SK-N-SH (cell line): ENCODE measurements around the gene CDIP1. TPM values are rescaled to one million over a fixed set of nuclear protein-coding genes. Genes with fewer than 3 reads are reported as not detected.

Experiments used
- CTCF ChIA-PET: fragments of 300-600, 350-600 bp; formaldehyde crosslinking; extraction: SDS; loops from one replicate; lab custom pipeline; 2021; lab: Yijun Ruan, JAX
- POLR2A ChIA-PET: fragments of 350-600 bp; sonication (Branson Sonifier 250); formaldehyde crosslinking; extraction: SDS; loops from one replicate; lab custom pipeline; 2020; ENCODE audit warnings: antibody characterized with exemption, inconsistent platforms; lab: Yijun Ruan, JAX
- DNase-seq: peaks from one replicate; pipeline ENCODE4 v3.0.0; 2012
- H2AFZ ChIP-seq: fragments of 200-600 bp; sonication (generic); 2 replicates; pipeline ENCODE4 v1.8.1; 2016; ENCODE audit warnings: antibody characterized with exemption, mild to moderate bottlenecking, low read depth
- H3F3A ChIP-seq: fragments of 200-600 bp; sonication (generic); replicated peaks from 2 replicates; pipeline ENCODE3; 2016; ENCODE audit warnings: antibody characterized with exemption, mild to moderate bottlenecking; ENCODE audit not compliant: insufficient read depth
- H3K27ac ChIP-seq, 2 experiments: fragments of 200-500 bp in 1 of 2; fragments of 200-600 bp in 1 of 2; sonication (Bioruptor generic) in 1 of 2; sonication (generic), shearing (Covaris generic) in 1 of 2; 2 replicates each; pipeline versions ENCODE4 v1.5.1 to v1.6.1; 2014 to 2016; ENCODE audit warnings: low read depth in 2 of 2, inconsistent platforms in 1 of 2, low read length in 1 of 2, mild to moderate bottlenecking in 1 of 2, mixed read lengths in 1 of 2
- H3K27me3 ChIP-seq: fragments of 200-600 bp; sonication (generic), shearing (Covaris generic); 2 replicates; pipeline ENCODE4 v1.6.1; 2016; ENCODE audit warnings: mixed run types; ENCODE audit not compliant: insufficient read depth
- H3K36me3 ChIP-seq, 2 experiments: fragments of 200-500 bp in 1 of 2; fragments of 200-600 bp in 1 of 2; sonication (Bioruptor generic) in 1 of 2; sonication (generic) in 1 of 2; replicated peaks in 1 of 2; 2 replicates each; pipeline versions ENCODE3 to v1.5.1; 2014 to 2016; ENCODE audit warnings: low read length in 1 of 2, mild to moderate bottlenecking in 1 of 2; ENCODE audit not compliant: insufficient read depth in 2 of 2, control insufficient read depth in 1 of 2
- H3K4me1 ChIP-seq, 2 experiments: fragments of 200-500 bp in 1 of 2; fragments of 200-600 bp in 1 of 2; sonication (Bioruptor generic) in 1 of 2; sonication (generic), shearing (Covaris generic) in 1 of 2; 2 replicates each; pipeline versions ENCODE4 v1.5.1 to v1.6.1; 2014 to 2016; ENCODE audit warnings: low read depth in 1 of 2, low read length in 1 of 2, mixed run types in 1 of 2; ENCODE audit not compliant: insufficient read depth in 2 of 2, control insufficient read depth in 1 of 2
- H3K4me2 ChIP-seq: fragments of 200-600 bp; sonication (generic), shearing (Covaris generic); 2 replicates; pipeline ENCODE4 v1.6.1; 2017; ENCODE audit warnings: mixed run types
- H3K4me3 ChIP-seq, 2 experiments: fragments of 200-500 bp in 1 of 2; fragments of 200-600 bp in 1 of 2; sonication (Bioruptor generic) in 1 of 2; sonication (generic), shearing (Covaris generic) in 1 of 2; 2 replicates each; pipeline versions ENCODE4 v1.5.1 to v1.8.1; 2014 to 2016; ENCODE audit warnings: low read depth in 2 of 2, inconsistent platforms in 1 of 2, low read length in 1 of 2, mild to moderate bottlenecking in 1 of 2, mixed read lengths in 1 of 2, moderate library complexity in 1 of 2
- H3K79me2 ChIP-seq: fragments of 200-600 bp; sonication (generic); 2 replicates; pipeline ENCODE4 v1.8.1; 2017; ENCODE audit warnings: mild to moderate bottlenecking; ENCODE audit not compliant: insufficient read depth
- H3K9ac ChIP-seq: fragments of 200-600 bp; sonication (generic); 2 replicates; pipeline ENCODE4 v1.6.1; 2017; ENCODE audit warnings: mixed run types
- H3K9me2 ChIP-seq: fragments of 200-600 bp; sonication (generic); 2 replicates; pipeline ENCODE4 v1.6.1; 2017; ENCODE audit warnings: mixed run types
- H3K9me3 ChIP-seq: fragments of 200-600 bp; sonication (generic); 2 replicates; pipeline ENCODE4 v1.6.1; 2017; ENCODE audit warnings: mixed run types, mild to moderate bottlenecking, moderate library complexity
- H4K20me1 ChIP-seq: fragments of 200-600 bp; sonication (generic); 2 replicates; pipeline ENCODE4 v1.6.1; 2017; ENCODE audit warnings: mild to moderate bottlenecking, mixed run types; ENCODE audit not compliant: insufficient read depth
- CTCF ChIP-seq: fragments of 200-600 bp; sonication (generic); IDR thresholded peaks from 2 replicates; pipeline ENCODE4 v1.6.1; 2017; ENCODE audit warnings: antibody characterized with exemption, mild to moderate bottlenecking, moderate library complexity
- EP300 ChIP-seq, 2 experiments: IDR thresholded peaks; 2 replicates each; pipeline versions ENCODE4 v1.4.0 to v1.6.1; 2012; ENCODE audit warnings: borderline replicate concordance in 1 of 2, low read depth in 1 of 2, low read length in 1 of 2
- FOSL2 ChIP-seq: IDR thresholded peaks from 2 replicates; pipeline ENCODE4 v1.4.0; 2012; ENCODE audit warnings: low read depth, mild to moderate bottlenecking, moderate library complexity, borderline replicate concordance
- FOXM1 ChIP-seq: IDR thresholded peaks from 2 replicates; pipeline ENCODE4 v1.4.0; 2012; ENCODE audit warnings: low read depth, mild to moderate bottlenecking
- MXI1 ChIP-seq: IDR thresholded peaks from 2 replicates; pipeline ENCODE4 v1.6.1; 2012; ENCODE audit warnings: mild to moderate bottlenecking, low read depth, low read length, improper control_type of control experiment
- NFIC ChIP-seq: IDR thresholded peaks from 2 replicates; pipeline ENCODE4 v1.4.0; 2012; ENCODE audit warnings: borderline replicate concordance
- RFX5 ChIP-seq: IDR thresholded peaks from 2 replicates; pipeline ENCODE4 v1.6.1; 2012; ENCODE audit warnings: mild to moderate bottlenecking, improper control_type of control experiment, low read length
- TCF12 ChIP-seq: IDR thresholded peaks from 2 replicates; pipeline ENCODE4 v1.4.0; 2012
- YY1 ChIP-seq: IDR thresholded peaks from 2 replicates; pipeline ENCODE4 v1.4.0; 2012; ENCODE audit warnings: low read depth, mild to moderate bottlenecking
- WGBS: methylation state at CpG from one replicate; pipeline ENCODE4 v1.1.6; 2017; ENCODE audit warnings: low lambda C conversion rate; 5-methylcytosine and 5-hydroxymethylcytosine counted together
- polyA plus RNA-seq, 3 experiments: library from polyadenylated mRNA; depleted of rRNA; stranded (reverse); fragments of >200 nt; gene quantifications; 2 replicates each; pipeline ENCODE4 v1.2.3, GENCODE V29; 2012

The CDIP1 gene
- polyA plus RNA-seq, 1 of the 3 experiments (the other 2 are of a cell fraction): 30.2 TPM

DNA sequence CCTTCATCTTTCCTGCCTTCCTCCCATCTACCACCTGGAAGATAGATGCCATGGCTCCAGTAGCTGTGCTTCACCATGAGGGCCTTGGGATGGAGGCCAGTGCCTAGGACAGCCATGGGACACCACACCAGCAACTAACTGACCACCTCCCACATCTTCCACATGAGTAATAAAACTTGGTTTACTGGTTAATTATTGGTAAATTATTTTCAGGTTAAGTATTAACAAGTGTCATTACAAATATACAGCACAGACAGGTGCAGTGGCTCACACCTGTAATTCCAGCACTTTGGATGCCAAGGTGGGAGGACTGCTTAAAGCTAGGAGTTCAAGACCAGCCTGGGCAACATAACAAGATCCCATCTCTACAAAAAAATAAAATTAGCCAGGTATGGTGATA is 14.0 kb downstream of the CDIP1 start:
- H3K9me2 ChIP-seq: no peaks in the 10 kb centered on the region
- no peak overlapping the region for H3K27ac ChIP-seq
- CTCF ChIA-PET: interaction anchor here (0.8 to 3.6 kb wide), 4 partner anchors 11 to 18 kb away, joined by 3 to 26 read pairs (median 6); no protein-coding TSS in a partner anchor
- peaks cover 0 to 20% of the 10 kb centered on the region in 2 experiments; a peak in 1 of 4 replicates for H3K4me1 ChIP-seq
- POLR2A ChIA-PET: no interaction called here
- H3K9me3 ChIP-seq: no peaks in the 10 kb centered on the region
- H3K4me2 ChIP-seq: no peak overlapping the region
- H3K27me3 ChIP-seq: no peaks in the 10 kb centered on the region
- H3K79me2 ChIP-seq: peaks cover 16% of the 10 kb centered on the region; the same call in 1 of the 2 replicates
- H3K9ac ChIP-seq: no peak overlapping the region
- no peak overlapping the region for H3K4me3 ChIP-seq
- peaks cover under 1% of the 10 kb centered on the region for H3F3A ChIP-seq
- H4K20me1 ChIP-seq: no peaks in the 10 kb centered on the region
- TF ChIP-seq RFX5: no peak
- no peak for TF ChIP-seq YY1
- no peak for TF ChIP-seq TCF12
- TF ChIP-seq, all 33 proteins: peak for 0
- H2AFZ ChIP-seq: no peak overlapping the region
- no peak for DNase-seq
- no peaks in the 10 kb centered on the region for H3K36me3 ChIP-seq

DNA sequence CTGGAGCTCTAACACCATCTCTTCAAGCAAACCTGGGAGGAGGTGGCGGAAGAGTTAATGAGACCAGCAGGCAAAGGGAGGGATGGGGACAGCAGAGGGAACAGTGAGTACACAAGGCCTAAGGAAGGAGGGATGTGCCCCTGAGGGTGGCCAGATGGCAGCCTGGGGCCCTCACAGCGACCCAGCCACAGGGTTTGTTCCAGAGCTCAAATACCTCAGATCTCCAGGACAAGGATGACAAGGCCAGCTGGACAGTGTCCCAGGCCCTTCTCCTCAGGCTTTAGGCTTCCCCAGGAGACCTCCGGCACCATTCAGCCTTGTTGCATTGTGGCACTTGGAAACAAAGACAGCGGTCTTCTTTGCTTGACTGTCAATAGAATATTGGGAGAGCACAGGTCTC is 14.9 kb downstream of the CDIP1 start:
- no peaks in the 10 kb centered on the region for H3K9me2 ChIP-seq
- no peak overlapping the region for H3K9ac ChIP-seq
- no peaks in the 10 kb centered on the region for H4K20me1 ChIP-seq
- H3K4me2 ChIP-seq: no peak overlapping the region
- no peaks in the 10 kb centered on the region for H3K9me3 ChIP-seq
- 100% methylated on average over 2 of the region's 4 CpGs for WGBS
- H3K4me1 ChIP-seq: peaks cover 0 to 20% of the 10 kb centered on the region in 2 experiments; a peak in 1 of 4 replicates
- no peak overlapping the region; a peak in 1 of 4 replicates for H3K27ac ChIP-seq
- no peaks in the 10 kb centered on the region for H3F3A ChIP-seq
- no peak overlapping the region for H2AFZ ChIP-seq
- no peaks in the 10 kb centered on the region for H3K36me3 ChIP-seq
- ChIA-PET CTCF (interaction anchor here (1.5 to 3.7 kb wide), 4 partner anchors 12 to 432 kb away, joined by 4 to 26 read pairs (median 12); no protein-coding TSS in a partner anchor), POLR2A (interaction anchor here (1.5 kb wide), 1 partner anchor 15 kb away, joined by 6 read pairs; the partner anchor contains the start of gene CDIP1)
- H3K4me3 ChIP-seq: no peak overlapping the region
- H3K27me3 ChIP-seq: no peaks in the 10 kb centered on the region
- no peak for TF ChIP-seq RFX5
- no peak for TF ChIP-seq MXI1
- no peak for TF ChIP-seq NFIC
- TF ChIP-seq CTCF: no peak
- TF ChIP-seq FOSL2: no peak
- no peak for TF ChIP-seq FOXM1
- DNase-seq: no peak
- peaks cover 16% of the 10 kb centered on the region; the same call in 1 of the 2 replicates for H3K79me2 ChIP-seq

DNA sequence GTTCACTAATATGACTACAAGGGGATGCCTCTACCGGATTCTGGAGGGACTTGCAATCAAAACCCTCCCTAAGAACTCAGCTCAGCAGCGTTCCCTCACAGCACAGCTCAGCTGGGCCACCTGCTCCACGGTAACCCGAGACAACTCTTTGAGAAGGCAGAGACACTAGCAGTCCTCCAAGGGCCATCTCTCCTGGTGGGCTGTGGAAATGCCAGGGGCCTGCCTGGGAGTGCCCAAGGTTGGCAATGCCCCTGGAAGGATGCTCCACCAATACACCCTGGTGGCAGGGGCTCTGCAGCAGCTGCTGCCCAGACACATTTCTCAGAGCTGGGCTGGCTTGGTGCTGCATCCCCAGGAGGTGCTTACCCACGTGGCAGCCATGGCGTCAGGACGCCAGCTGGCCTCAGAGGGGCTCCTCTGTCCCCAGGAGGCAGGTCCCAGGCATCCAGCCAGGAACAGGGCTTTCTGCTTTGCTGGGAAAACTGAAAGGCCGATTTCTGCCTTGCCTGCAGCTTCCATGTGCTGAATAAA is 16.5 kb downstream of the CDIP1 start:
- H3K36me3 ChIP-seq: no peaks in the 10 kb centered on the region
- peaks cover 8% of the 10 kb centered on the region; the same call in 1 of the 2 replicates for H3K79me2 ChIP-seq
- no peak overlapping the region for H2AFZ ChIP-seq
- H3K4me2 ChIP-seq: no peak overlapping the region
- H3K4me1 ChIP-seq: peaks cover 0 to 20% of the 10 kb centered on the region in 2 experiments; a peak in 1 of 4 replicates
- H3K27me3 ChIP-seq: no peaks in the 10 kb centered on the region
- TF ChIP-seq EP300 (IDR thresholded peaks at IDR 0.05; ENCODE audit: borderline replicate concordance in 1 of 2, low read depth in 1 of 2, low read length in 1 of 2) (no peak), MXI1 (peak; percentile 92)
- TF ChIP-seq, all 33 proteins: peak for 1
- H3K9me3 ChIP-seq: no peaks in the 10 kb centered on the region
- ChIA-PET POLR2A (interaction anchor here (1.4 to 1.5 kb wide), 2 partner anchors 14 to 17 kb away, joined by 3 to 6 read pairs; partner anchors contain the start of gene CDIP1), CTCF (interaction anchor here (0.9 to 3.7 kb wide), 5 partner anchors 15 to 434 kb away, joined by 3 to 15 read pairs (median 5); partner anchors contain the start of gene MGRN1)
- no peaks in the 10 kb centered on the region for H3K9me2 ChIP-seq
- peaks cover 10% of the 10 kb centered on the region; the same call in 1 of the 2 replicates for H4K20me1 ChIP-seq
- H3F3A ChIP-seq: no peaks in the 10 kb centered on the region
- WGBS: 81% methylated on average over 3 of the region's 8 CpGs
- no peak overlapping the region for H3K4me3 ChIP-seq
- H3K9ac ChIP-seq: no peak overlapping the region
- peak overlapping the region in 1 of 2 experiments; percentile 65; a peak in 2 of 4 replicates for H3K27ac ChIP-seq
- peak; percentile 73 for DNase-seq
